A549 (cell line): ENCODE measurements around the gene PNMA1. TPM values are rescaled to one million over a fixed set of nuclear protein-coding genes. Genes with fewer than 3 reads are reported as not detected.

Experiments
- ATAC-seq, 2 experiments: fragments of 200-7000 bp in 1 of 2; fragments of >200 bp in 1 of 2; cut with Nextera tagmentation in 1 of 2; cut with Tn5 transposase in 1 of 2; 3 replicates each; pipeline versions ENCODE4 v1.8.0 to v1.9.1; 2018 to 2020; ENCODE audit warnings: mild to moderate bottlenecking in 1 of 2, moderate library complexity in 1 of 2
- CTCF ChIA-PET: fragments of 300-600 bp; sonication (Branson Sonifier 250); formaldehyde crosslinking; extraction: SDS; loops from one replicate; lab custom pipeline; 2021; ENCODE audit warnings: antibody characterized with exemption, inconsistent platforms; lab: Yijun Ruan, JAX
- POLR2A ChIA-PET: fragments of 350-600 bp; formaldehyde crosslinking; extraction: SDS; loops from one replicate; lab custom pipeline; 2021; ENCODE audit warnings: antibody characterized with exemption, inconsistent platforms; lab: Yijun Ruan, JAX
- DNase-seq, 2 experiments: peaks; one replicate each; pipeline versions ENCODE4 v3.0.0 to v3.0.0-alpha.2; 2011 to 2016; ENCODE audit warnings: low read depth in 1 of 2, low spot score in 1 of 2
- FAIRE-seq: peaks from 2 replicates; lab custom pipeline; 2011; peaks lifted over from hg19 to GRCh38; lab: Jason Lieb, UNC
- H3K27ac ChIP-seq, 2 experiments: fragments of >200 bp; sonication (Bioruptor Twin); formaldehyde crosslinking; 3 replicates each; pipeline ENCODE4 v1.5.1; 2016 to 2017
- H3K4me1 ChIP-seq: fragments of >200 bp; sonication (Bioruptor Twin); formaldehyde crosslinking; 3 replicates; pipeline ENCODE4 v1.6.1; 2016
- H3K4me2 ChIP-seq: fragments of >200 bp; sonication (Bioruptor Twin); formaldehyde crosslinking; 3 replicates; pipeline ENCODE4 v1.6.1; 2016
- H3K4me3 ChIP-seq: fragments of >200 bp; sonication (Bioruptor Twin); formaldehyde crosslinking; 3 replicates; pipeline ENCODE4 v1.5.1; 2016
- H3K9me3 ChIP-seq: fragments of >200 bp; sonication (Bioruptor Twin); formaldehyde crosslinking; 3 replicates; pipeline ENCODE4 v1.6.1; 2016
- CBX2 ChIP-seq: fragments of 200-600 bp; sonication (generic); IDR thresholded peaks from 2 replicates; pipeline ENCODE4 v1.6.1; 2016; ENCODE audit warnings: low read depth, mild to moderate bottlenecking, borderline replicate concordance
- CEBPB ChIP-seq, 2 experiments: fragments of >200 bp in 1 of 2; sonication (Bioruptor Twin) in 1 of 2; formaldehyde crosslinking in 1 of 2; IDR thresholded peaks; 2 replicates each; pipeline ENCODE4 v1.6.1; 2012 to 2016
- CHD2 ChIP-seq: fragments of 150-350 bp; IDR thresholded peaks from 2 replicates; pipeline ENCODE4 v1.6.1; 2014; ENCODE audit warnings: low read length; ENCODE audit not compliant: partially characterized antibody
- EHMT2 ChIP-seq: fragments of 200-600 bp; sonication (generic); IDR thresholded peaks from 2 replicates; pipeline ENCODE4 v1.6.1; 2016; ENCODE audit warnings: antibody characterized with exemption, low read depth, mild to moderate bottlenecking, moderate library complexity
- FOSB ChIP-seq: fragments of 250-450 bp; sonication (Bioruptor Pico); IDR thresholded peaks from 2 replicates; pipeline ENCODE4 v1.5.0; 2020; ENCODE audit warnings: mild to moderate bottlenecking, moderate library complexity
- FOXS1 ChIP-seq: fragments of 250-450 bp; sonication (Bioruptor Pico); IDR thresholded peaks from 2 replicates; pipeline ENCODE4 v1.5.0; 2020; ENCODE audit warnings: mild to moderate bottlenecking, moderate library complexity
- GATA3 ChIP-seq: IDR thresholded peaks from 2 replicates; pipeline ENCODE4 v1.6.1; 2012; ENCODE audit warnings: borderline replicate concordance
- HDAC2 ChIP-seq: fragments of 200-600 bp; sonication (generic); IDR thresholded peaks from 2 replicates; pipeline ENCODE4 v1.6.1; 2016
- HES2 ChIP-seq: fragments of >200 bp; sonication (Bioruptor Twin); formaldehyde crosslinking; IDR thresholded peaks from 2 replicates; pipeline ENCODE4 v1.6.1; 2016
- HEYL ChIP-seq: fragments of 250-450 bp; sonication (Bioruptor Pico); IDR thresholded peaks from 2 replicates; pipeline ENCODE4 v1.8.0; 2021; ENCODE audit warnings: mild to moderate bottlenecking, moderate library complexity
- JUN ChIP-seq, 2 experiments: fragments of >200 bp; sonication (Bioruptor Twin); formaldehyde crosslinking; IDR thresholded peaks; 2 replicates in 1 of 2; 3 replicates in 1 of 2; pipeline ENCODE4 v1.6.1; 2016 to 2017
- MAZ ChIP-seq: fragments of 150-350 bp; IDR thresholded peaks from 2 replicates; pipeline ENCODE4 v1.6.1; 2014; ENCODE audit warnings: antibody characterized with exemption, low read depth, low read length, borderline replicate concordance
- MYC ChIP-seq: IDR thresholded peaks from 2 replicates; pipeline ENCODE4 v1.6.1; 2012; ENCODE audit warnings: mild to moderate bottlenecking, inconsistent platforms, low read length, improper control_type of control experiment, borderline replicate concordance
- NPAS2 ChIP-seq: fragments of 250-450 bp; sonication (Bioruptor Pico); IDR thresholded peaks from 2 replicates; pipeline ENCODE4 v1.8.0; 2022; ENCODE audit warnings: mild to moderate bottlenecking, moderate library complexity, borderline replicate concordance
- POLR2AphosphoS2 ChIP-seq: conservative IDR thresholded peaks from 2 replicates; pipeline ENCODE4 v1.6.1; 2012; ENCODE audit warnings: low read length, improper control_type of control experiment, inconsistent platforms
- RAD21 ChIP-seq, 2 experiments: fragments of >200 bp in 1 of 2; sonication (Bioruptor Twin) in 1 of 2; formaldehyde crosslinking in 1 of 2; IDR thresholded peaks in 1 of 2; conservative IDR thresholded peaks in 1 of 2; 2 replicates in 1 of 2; 3 replicates in 1 of 2; pipeline ENCODE4 v1.6.1; 2012 to 2018; ENCODE audit warnings: inconsistent platforms in 1 of 2
- RFX5 ChIP-seq: fragments of 450-650 bp; IDR thresholded peaks from 2 replicates; pipeline ENCODE4 v1.7.1; 2014; ENCODE audit warnings: antibody characterized with exemption, mild to moderate bottlenecking, moderate library complexity
- RNF2 ChIP-seq: fragments of 200-600 bp; sonication (generic); IDR thresholded peaks from 2 replicates; pipeline ENCODE4 v1.6.1; 2016; ENCODE audit warnings: low read depth, mild to moderate bottlenecking, antibody characterized with exemption, moderate library complexity, borderline replicate concordance
- TFCP2L1 ChIP-seq: fragments of 250-450 bp; sonication (Bioruptor Pico); IDR thresholded peaks from 2 replicates; pipeline ENCODE4 v1.5.0; 2021; ENCODE audit warnings: mild to moderate bottlenecking
- ZFP36 ChIP-seq: fragments of 450-650 bp; IDR thresholded peaks from 2 replicates; pipeline ENCODE4 v1.6.1; 2014; ENCODE audit warnings: borderline replicate concordance; ENCODE audit not compliant: partially characterized antibody
- ZNF302 ChIP-seq: fragments of 250-450 bp; sonication (Bioruptor Pico); IDR thresholded peaks from 2 replicates; pipeline ENCODE4 v1.9.0; 2021; ENCODE audit warnings: inconsistent platforms, mild to moderate bottlenecking, moderate library complexity
- ZSCAN20 ChIP-seq: fragments of 250-450 bp; sonication (Bioruptor Pico); IDR thresholded peaks from 2 replicates; pipeline ENCODE4 v1.8.0; 2022; ENCODE audit warnings: mild to moderate bottlenecking, moderate library complexity
- WGBS: methylation state at CpG from one replicate; pipeline ENCODE4 v1.1.6; 2017; ENCODE audit errors: missing lambda C conversion rate; 5-methylcytosine and 5-hydroxymethylcytosine counted together
- polyA plus RNA-seq, 4 experiments: library from polyadenylated mRNA; depleted of rRNA in 3 of 4; stranded (reverse); fragments of >200 nt; fragmentation: RNase III in 1 of 4; extraction: RNeasy Plus Mini Kit Qiagen cat#74134 plus additional on column Dnase treatment in 1 of 4; gene quantifications; 2 replicates in 3 of 4; 3 replicates in 1 of 4; pipeline ENCODE4 v1.2.3, GENCODE V29; 2011 to 2017
- TF ChIP-seq, protein P1 (sequence below): IDR thresholded peaks from 2 replicates; pipeline ENCODE4 v1.6.1; 2012; ENCODE audit warnings: low read depth, borderline replicate concordance
- TF ChIP-seq, protein P2 (sequence below): fragments of 150-350 bp; IDR thresholded peaks from 2 replicates; pipeline ENCODE4 v1.6.1; 2014; ENCODE audit warnings: low read depth, mild to moderate bottlenecking, low read length
- TF ChIP-seq, protein P3 (sequence below): fragments of 200-600 bp; sonication (generic); IDR thresholded peaks from 2 replicates; pipeline ENCODE4 v1.6.1; 2016; ENCODE audit warnings: antibody characterized with exemption, mild to moderate bottlenecking, moderate library complexity

PNMA1 gene
- polyA plus RNA-seq, 2 of the 4 experiments (the other 2 are of a cell fraction) = 21.2 to 47.3 TPM

DNA sequence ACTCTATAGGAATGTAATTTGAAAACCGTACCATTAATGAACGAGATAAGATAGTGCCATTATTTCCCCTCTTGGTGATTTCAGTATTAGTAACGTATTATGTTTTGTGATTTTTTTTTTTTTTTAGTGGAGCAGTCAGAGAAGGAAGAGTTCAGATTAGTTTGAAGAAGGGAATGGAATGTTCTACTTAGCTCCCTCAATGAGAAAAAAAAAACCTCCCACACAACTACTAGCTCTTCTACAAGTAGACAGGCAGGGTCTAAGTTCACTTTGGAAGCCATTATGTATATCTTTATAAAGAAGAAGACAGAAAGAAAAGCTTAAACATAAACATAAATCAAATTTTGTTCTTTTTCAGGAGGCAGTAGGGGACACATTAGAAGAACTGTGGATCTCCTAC, 27.3 kb downstream of the PNMA1 start:
- Histone ChIP-seq H3K9me3 (no peaks in the 10 kb centered on the region), H3K4me3 (no peak overlapping the region), H3K27ac (no peak overlapping the region), H3K4me1 (no peaks in the 10 kb centered on the region), H3K4me2 (no peak overlapping the region)
- 86% methylated on average over 3 of the region's 3 CpGs for WGBS
- FAIRE-seq = no peak
- no peak for DNase-seq
- ChIA-PET POLR2A (no interaction called here), CTCF (interaction anchor here (1.6 to 3.3 kb wide), 2 partner anchors 12 to 19 kb away, joined by 5 to 10 read pairs; no protein-coding TSS in a partner anchor)
- ATAC-seq = no peak
- TF ChIP-seq ZNF302 (no peak), FOSB (CRISPR knock-in tag) (no peak), GATA3 (no peak), NPAS2 (CRISPR knock-in tag) (no peak), RAD21 (conservative IDR thresholded peaks at IDR 0.05 in 1 of 2, IDR thresholded peaks at IDR 0.05 in 1 of 2) (no peak)
- TF ChIP-seq, protein P1, sequence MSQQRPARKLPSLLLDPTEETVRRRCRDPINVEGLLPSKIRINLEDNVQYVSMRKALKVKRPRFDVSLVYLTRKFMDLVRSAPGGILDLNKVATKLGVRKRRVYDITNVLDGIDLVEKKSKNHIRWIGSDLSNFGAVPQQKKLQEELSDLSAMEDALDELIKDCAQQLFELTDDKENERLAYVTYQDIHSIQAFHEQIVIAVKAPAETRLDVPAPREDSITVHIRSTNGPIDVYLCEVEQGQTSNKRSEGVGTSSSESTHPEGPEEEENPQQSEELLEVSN = no peak

- DNase-seq (no peak), ATAC-seq (no peak), FAIRE-seq (no peak)
- WGBS = 90% methylated on average over 9 of the region's 9 CpGs
- TF ChIP-seq HEYL (CRISPR knock-in tag) (no peak), CEBPB (IDR thresholded peaks at IDR 0.05) (peak in 1 of 2 experiments; percentile 67; a peak in 2 of 4 replicates)
- ChIA-PET POLR2A (no interaction called here), CTCF (interaction anchor here (0.6 to 1.7 kb wide), 5 partner anchors 9 to 317 kb away, joined by 3 to 5 read pairs (median 3); a partner anchor contains a TSS)
- Histone ChIP-seq H3K4me3 (no peak overlapping the region), H3K4me1 (no peaks in the 10 kb centered on the region), H3K9me3 (no peaks in the 10 kb centered on the region), H3K27ac (no peak overlapping the region), H3K4me2 (no peak overlapping the region)
Observed at GRCh38 chr14:73685328-73685727, 28.9 kb downstream of the PNMA1 start.

- Histone ChIP-seq H3K4me2 (no peak overlapping the region), H3K27ac (no peak overlapping the region), H3K9me3 (no peaks in the 10 kb centered on the region), H3K4me1 (no peaks in the 10 kb centered on the region), H3K4me3 (no peak overlapping the region)
- ATAC-seq = no peak
- POLR2A ChIA-PET = interaction anchor here (0.6 kb wide), 1 partner anchor 112 kb away, joined by 3 read pairs; no protein-coding TSS in a partner anchor
- no peak for DNase-seq
- WGBS = 95% methylated on average over 5 of the region's 5 CpGs
- no peak for TF ChIP-seq JUN (IDR thresholded peaks at IDR 0.05)
- no peak for TF ChIP-seq CHD2
- TF ChIP-seq HDAC2 = no peak
- TF ChIP-seq GATA3 = no peak
- TF ChIP-seq EHMT2 = no peak
- TF ChIP-seq FOXS1 (CRISPR knock-in tag) = no peak
- no peak for TF ChIP-seq CBX2
- TF ChIP-seq RFX5 = no peak
- TF ChIP-seq TFCP2L1 (CRISPR knock-in tag) = no peak
- TF ChIP-seq RNF2 = no peak
- no peak for TF ChIP-seq ZFP36
- no peak for TF ChIP-seq HES2
- no peak for TF ChIP-seq MYC
- TF ChIP-seq, protein P2, sequence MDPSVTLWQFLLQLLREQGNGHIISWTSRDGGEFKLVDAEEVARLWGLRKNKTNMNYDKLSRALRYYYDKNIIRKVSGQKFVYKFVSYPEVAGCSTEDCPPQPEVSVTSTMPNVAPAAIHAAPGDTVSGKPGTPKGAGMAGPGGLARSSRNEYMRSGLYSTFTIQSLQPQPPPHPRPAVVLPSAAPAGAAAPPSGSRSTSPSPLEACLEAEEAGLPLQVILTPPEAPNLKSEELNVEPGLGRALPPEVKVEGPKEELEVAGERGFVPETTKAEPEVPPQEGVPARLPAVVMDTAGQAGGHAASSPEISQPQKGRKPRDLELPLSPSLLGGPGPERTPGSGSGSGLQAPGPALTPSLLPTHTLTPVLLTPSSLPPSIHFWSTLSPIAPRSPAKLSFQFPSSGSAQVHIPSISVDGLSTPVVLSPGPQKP = no peak
- TF ChIP-seq ZSCAN20 = no peak
- no peak for TF ChIP-seq POLR2AphosphoS2
- TF ChIP-seq, protein P3, sequence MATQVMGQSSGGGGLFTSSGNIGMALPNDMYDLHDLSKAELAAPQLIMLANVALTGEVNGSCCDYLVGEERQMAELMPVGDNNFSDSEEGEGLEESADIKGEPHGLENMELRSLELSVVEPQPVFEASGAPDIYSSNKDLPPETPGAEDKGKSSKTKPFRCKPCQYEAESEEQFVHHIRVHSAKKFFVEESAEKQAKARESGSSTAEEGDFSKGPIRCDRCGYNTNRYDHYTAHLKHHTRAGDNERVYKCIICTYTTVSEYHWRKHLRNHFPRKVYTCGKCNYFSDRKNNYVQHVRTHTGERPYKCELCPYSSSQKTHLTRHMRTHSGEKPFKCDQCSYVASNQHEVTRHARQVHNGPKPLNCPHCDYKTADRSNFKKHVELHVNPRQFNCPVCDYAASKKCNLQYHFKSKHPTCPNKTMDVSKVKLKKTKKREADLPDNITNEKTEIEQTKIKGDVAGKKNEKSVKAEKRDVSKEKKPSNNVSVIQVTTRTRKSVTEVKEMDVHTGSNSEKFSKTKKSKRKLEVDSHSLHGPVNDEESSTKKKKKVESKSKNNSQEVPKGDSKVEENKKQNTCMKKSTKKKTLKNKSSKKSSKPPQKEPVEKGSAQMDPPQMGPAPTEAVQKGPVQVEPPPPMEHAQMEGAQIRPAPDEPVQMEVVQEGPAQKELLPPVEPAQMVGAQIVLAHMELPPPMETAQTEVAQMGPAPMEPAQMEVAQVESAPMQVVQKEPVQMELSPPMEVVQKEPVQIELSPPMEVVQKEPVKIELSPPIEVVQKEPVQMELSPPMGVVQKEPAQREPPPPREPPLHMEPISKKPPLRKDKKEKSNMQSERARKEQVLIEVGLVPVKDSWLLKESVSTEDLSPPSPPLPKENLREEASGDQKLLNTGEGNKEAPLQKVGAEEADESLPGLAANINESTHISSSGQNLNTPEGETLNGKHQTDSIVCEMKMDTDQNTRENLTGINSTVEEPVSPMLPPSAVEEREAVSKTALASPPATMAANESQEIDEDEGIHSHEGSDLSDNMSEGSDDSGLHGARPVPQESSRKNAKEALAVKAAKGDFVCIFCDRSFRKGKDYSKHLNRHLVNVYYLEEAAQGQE = no peak
- no peak for TF ChIP-seq MAZ
- TF ChIP-seq, protein P1 = no peak
- CTCF ChIA-PET = interaction anchor here (0.6 to 1.7 kb wide), 4 partner anchors 9 to 318 kb away, joined by 3 to 5 read pairs (median 4); a partner anchor contains a TSS
- FAIRE-seq = no peak
Observed at GRCh38 chr14:73684627-73685026, 29.6 kb downstream of the PNMA1 start.
